Ectodermal cell (in vitro differentiated cells): ENCODE measurements around the gene LAMTOR1.

ENCODE experiments used
- H3K27ac ChIP-seq: 2 replicates; pipeline ENCODE4 v1.7.0; 2013; ENCODE audit warnings: mild to moderate bottlenecking, low read depth, low read length; ENCODE audit not compliant: insufficient read depth, poor library complexity, severe bottlenecking
- H3K27me3 ChIP-seq: 2 replicates; pipeline ENCODE4 v1.7.0; 2013; ENCODE audit warnings: mild to moderate bottlenecking, low read length; ENCODE audit not compliant: insufficient read depth, control insufficient read depth, poor library complexity, severe bottlenecking
- H3K36me3 ChIP-seq: one replicate; pipeline ENCODE4 v1.7.0; 2013; ENCODE audit warnings: low read length; ENCODE audit not compliant: control insufficient read depth, insufficient read depth
- H3K4me1 ChIP-seq: one replicate; pipeline ENCODE4 v1.7.0; 2013; ENCODE audit warnings: low read length; ENCODE audit not compliant: control insufficient read depth, insufficient read depth
- H3K4me3 ChIP-seq: 2 replicates; pipeline ENCODE4 v1.7.0; 2013; ENCODE audit warnings: low read depth, low read length, control low read depth; ENCODE audit not compliant: insufficient read depth
- H3K9me3 ChIP-seq: 2 replicates; pipeline ENCODE4 v1.7.0; 2013; ENCODE audit warnings: mild to moderate bottlenecking, low read length, moderate library complexity; ENCODE audit not compliant: control insufficient read depth
- WGBS, 2 experiments: methylation state at CpG; one replicate each; pipeline ENCODE4 v1.1.7; 2013; ENCODE audit warnings: missing lambda C conversion rate in 2 of 2; 5-methylcytosine and 5-hydroxymethylcytosine counted together

The LAMTOR1 gene

DNA sequence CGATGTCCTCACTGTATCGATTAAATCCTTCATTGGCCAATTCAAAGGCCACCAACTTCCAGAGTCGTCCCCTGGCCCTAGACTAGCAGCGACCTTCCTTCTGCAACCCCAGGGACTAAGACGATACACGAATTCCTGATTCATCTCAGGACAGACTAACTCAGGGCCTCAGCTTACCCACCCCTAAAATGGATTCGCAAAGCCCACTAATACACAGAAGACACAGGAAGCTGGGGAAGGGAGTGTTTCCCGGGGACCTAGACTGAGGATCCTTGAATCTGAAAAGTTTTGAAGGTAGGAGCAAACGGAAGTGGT is 509 bp downstream of the LAMTOR1 start:
- peak overlapping the region; percentile 94 for H3K4me3 ChIP-seq
- no peaks in the 10 kb centered on the region for H3K27me3 ChIP-seq
- H3K9me3 ChIP-seq, result no peaks in the 10 kb centered on the region
- peaks cover 8% of the 10 kb centered on the region for H3K4me1 ChIP-seq
- WGBS, 2 experiments, result 8 to 12% methylated on average over 8 to 9 of the region's 9 CpGs
- H3K27ac ChIP-seq, result peak overlapping the region; percentile 78
- peaks cover 11% of the 10 kb centered on the region for H3K36me3 ChIP-seq

DNA sequence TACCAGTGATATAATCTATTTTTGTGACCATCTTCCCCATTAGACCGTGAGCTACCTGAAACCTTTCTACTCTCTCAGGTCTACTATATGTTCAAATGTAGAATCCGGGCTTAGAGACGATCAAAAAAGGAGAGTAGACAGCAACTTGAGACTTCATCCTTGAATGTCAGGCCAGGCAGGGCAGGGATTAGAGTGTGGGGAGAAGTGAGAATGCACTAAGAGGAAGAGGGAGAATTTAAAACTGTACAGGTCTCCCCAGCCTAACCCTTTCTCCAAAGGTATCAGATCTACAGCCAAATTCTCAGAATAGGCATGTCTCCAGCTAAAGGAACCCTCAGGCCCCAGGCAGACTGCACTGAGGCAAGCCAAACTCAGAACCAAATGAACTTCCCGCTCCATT is 935 bp downstream of the LAMTOR1 start:
- no peaks in the 10 kb centered on the region for H3K27me3 ChIP-seq
- peak overlapping the region; percentile 94 for H3K4me3 ChIP-seq
- H3K36me3 ChIP-seq, result peaks cover 16% of the 10 kb centered on the region
- H3K27ac ChIP-seq, result no peak overlapping the region
- H3K9me3 ChIP-seq, result no peaks in the 10 kb centered on the region
- WGBS, 2 experiments, result 71 to 76% methylated on average over 4 of the region's 4 CpGs
- peaks cover 8% of the 10 kb centered on the region for H3K4me1 ChIP-seq

DNA sequence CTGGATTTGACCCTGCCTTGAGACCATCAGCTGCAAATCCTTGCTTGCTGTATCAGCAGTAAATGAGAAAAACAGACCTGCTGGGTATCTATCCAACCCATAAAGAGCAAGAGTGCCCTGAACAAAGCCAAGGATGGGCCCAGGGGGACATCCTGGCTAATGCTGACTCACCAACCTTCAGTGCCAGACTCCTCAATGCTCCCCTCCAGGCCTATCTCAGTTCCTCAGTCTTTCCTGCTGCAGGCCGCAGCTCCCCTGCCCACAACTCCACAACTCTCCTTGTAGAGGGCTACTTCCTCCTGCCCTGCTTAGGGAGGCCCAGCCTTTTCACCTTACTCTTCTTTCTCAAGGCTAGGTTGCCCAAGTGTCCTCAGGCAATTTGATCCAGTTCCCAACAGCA is 2.6 kb downstream of the LAMTOR1 start:
- Histone ChIP-seq H3K4me1 (peaks cover 8% of the 10 kb centered on the region), H3K27ac (no peak overlapping the region), H3K36me3 (peaks cover 16% of the 10 kb centered on the region), H3K9me3 (no peaks in the 10 kb centered on the region), H3K27me3 (no peaks in the 10 kb centered on the region), H3K4me3 (no peak overlapping the region)
- WGBS, 2 experiments, result 83 to 91% methylated on average over 1 of the region's 1 CpG

DNA sequence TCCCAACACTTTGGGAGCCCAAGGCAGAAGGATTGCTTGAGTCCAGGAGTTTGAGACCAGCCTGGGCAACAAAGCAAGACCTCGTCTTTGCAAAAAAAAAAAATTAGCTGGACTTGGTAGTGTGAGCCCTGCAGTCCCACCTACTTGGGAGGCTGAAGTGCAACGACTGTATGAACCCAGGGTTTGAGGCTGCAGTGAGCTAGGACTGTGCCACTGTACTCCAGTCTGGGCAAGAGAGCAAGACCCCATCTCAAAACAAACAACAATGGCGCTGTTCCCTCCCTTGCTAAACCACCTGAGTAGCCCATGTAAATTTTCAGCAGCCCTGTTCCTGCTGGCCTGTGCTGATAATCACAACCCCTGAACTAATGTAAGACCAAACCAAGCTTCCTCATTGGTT is 3.1 kb downstream of the LAMTOR1 start:
- Histone ChIP-seq H3K4me1 (peaks cover 8% of the 10 kb centered on the region), H3K27ac (no peak overlapping the region), H3K36me3 (peaks cover 16% of the 10 kb centered on the region), H3K9me3 (no peaks in the 10 kb centered on the region), H3K4me3 (no peak overlapping the region), H3K27me3 (no peaks in the 10 kb centered on the region)
- 94 to 95% methylated on average over 3 of the region's 3 CpGs for WGBS, 2 experiments

DNA sequence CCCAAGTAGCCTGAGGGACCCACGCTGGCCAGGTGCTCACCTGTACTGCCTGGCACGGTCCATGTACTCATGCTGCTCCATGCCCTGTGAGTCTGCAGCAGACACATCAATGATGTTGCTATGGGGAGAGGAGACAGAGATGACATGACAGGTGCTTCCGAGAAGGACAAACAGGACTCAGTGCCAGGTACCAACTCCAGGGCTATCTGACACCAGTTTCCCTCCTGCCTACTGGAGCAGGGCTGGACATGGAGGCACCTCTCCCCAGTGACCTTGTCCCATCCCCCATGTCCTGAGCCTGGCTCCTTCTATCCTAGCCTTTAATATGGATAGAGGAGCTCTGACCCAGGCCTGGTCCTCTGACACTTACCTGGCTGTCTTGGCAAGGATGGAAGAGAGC is 4.4 kb downstream of the LAMTOR1 start:
- WGBS, 2 experiments, result 97 to 98% methylated on average over 3 of the region's 3 CpGs

DNA sequence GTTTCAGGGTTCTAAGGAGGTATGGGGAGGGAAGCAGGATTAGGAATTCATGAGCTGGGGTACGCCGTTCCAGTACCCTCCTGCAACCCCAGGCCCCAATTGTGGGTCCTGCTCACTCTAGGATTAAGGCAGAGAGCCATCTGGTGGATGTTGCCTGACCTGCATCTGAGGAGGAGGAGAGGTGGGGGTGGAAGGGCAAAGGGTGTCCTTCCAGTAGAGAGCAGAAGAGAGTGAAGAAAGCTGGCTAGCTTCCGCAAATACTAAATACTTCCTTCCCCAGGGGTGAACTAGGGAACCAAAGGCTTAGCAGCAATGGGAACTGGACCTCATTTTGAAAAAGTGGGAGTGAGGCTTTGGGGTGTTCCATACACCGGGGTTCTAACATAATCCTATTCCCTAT is 11.8 kb downstream of the LAMTOR1 start:
- Histone ChIP-seq H3K9me3 (no peaks in the 10 kb centered on the region), H3K4me1 (no peaks in the 10 kb centered on the region), H3K27me3 (no peaks in the 10 kb centered on the region), H3K4me3 (no peak overlapping the region), H3K36me3 (peaks cover 10% of the 10 kb centered on the region), H3K27ac (no peak overlapping the region)
- WGBS, 2 experiments, result 61 to 62% methylated on average over 4 of the region's 4 CpGs

More for the DNA sequence above, 4.4 kb downstream of the LAMTOR1 start:
- Histone ChIP-seq H3K4me3 (no peak overlapping the region), H3K27me3 (no peaks in the 10 kb centered on the region), H3K27ac (no peak overlapping the region), H3K36me3 (peaks cover 22% of the 10 kb centered on the region), H3K4me1 (peaks cover 8% of the 10 kb centered on the region), H3K9me3 (no peaks in the 10 kb centered on the region)

DNA sequence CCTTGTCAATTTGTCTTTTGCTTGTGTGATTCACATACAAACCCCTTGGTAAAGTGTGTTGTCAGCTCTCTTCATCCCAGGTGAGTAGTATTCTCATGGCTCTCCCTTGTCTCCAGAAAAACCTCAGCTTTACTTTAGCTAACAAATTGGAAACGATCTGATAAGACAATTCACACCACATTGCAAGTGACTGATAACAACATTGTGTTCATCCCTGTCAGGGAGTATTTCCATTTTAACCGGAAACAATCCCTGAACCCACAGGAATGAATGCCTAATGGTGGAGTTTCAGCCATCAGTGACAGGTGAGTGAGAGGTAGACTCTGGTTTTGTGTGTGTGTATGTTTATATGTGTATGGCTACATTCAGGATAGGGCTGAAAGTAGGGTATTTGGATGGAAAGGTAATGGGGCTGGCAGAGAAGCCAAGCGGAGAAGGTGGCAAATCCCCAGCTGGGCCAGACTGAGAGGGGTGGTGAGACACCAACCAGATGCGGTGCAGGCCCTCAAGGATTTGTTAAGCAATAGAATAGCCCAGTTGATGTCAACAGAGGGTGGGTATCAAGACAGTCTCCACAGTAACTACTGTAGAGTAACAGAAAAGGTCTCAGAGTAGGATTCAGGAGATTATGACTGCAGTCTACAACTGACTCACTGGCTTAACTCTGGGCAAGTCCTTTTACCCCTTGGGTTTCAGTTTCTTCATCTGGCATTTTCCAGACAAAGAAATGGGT is 14.9 kb downstream of the LAMTOR1 start:
- no peak overlapping the region for H3K27ac ChIP-seq

DNA sequence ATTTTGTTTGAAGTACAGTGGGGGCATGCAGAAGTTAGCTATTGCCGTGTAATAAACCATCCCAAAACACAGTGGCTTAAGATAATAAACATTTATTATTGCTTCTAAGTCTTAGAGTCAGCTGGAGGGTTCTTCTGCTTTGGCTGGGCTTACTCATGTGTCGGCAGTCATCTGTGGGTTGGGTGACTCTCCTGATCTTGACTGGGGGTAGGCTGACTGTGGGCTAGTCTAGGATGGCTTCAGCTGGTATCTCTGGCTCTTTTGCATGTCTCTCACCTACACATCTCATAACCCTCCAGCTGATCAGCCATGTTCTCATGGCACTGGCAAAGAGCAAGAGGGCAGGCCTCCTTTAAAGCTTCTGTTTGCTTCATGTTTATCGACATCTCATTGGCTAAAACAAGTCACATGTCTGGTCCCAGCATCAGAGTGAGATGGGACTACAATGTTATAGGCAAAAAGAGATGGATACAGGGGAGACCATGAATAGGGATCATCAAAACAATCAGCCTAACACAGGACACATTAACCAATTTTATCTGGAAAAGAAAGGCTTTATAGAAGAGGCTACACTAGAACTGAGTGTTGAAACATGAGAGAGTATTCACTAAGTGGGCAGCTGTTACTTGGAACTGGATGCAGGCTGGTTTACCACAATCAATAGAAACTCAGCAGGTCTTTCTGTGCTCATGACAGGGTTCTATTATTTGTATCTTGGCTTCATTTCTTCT is 17.3 kb downstream of the LAMTOR1 start:
- Histone ChIP-seq H3K4me3 (no peak overlapping the region), H3K9me3 (no peaks in the 10 kb centered on the region), H3K4me1 (peaks cover 4% of the 10 kb centered on the region), H3K27ac (peak overlapping the region; percentile 45), H3K27me3 (no peaks in the 10 kb centered on the region), H3K36me3 (no peaks in the 10 kb centered on the region)
- 90 to 94% methylated on average over 3 of the region's 3 CpGs for WGBS, 2 experiments

More for the DNA sequence above, 14.9 kb downstream of the LAMTOR1 start:
- WGBS, 2 experiments, result 91 to 95% methylated on average over 4 of the region's 4 CpGs
- H3K9me3 ChIP-seq, result no peaks in the 10 kb centered on the region
- H3K36me3 ChIP-seq, result peaks cover 1% of the 10 kb centered on the region
- H3K27me3 ChIP-seq, result no peaks in the 10 kb centered on the region
- H3K4me1 ChIP-seq, result peaks cover 4% of the 10 kb centered on the region
- H3K4me3 ChIP-seq, result no peak overlapping the region

DNA sequence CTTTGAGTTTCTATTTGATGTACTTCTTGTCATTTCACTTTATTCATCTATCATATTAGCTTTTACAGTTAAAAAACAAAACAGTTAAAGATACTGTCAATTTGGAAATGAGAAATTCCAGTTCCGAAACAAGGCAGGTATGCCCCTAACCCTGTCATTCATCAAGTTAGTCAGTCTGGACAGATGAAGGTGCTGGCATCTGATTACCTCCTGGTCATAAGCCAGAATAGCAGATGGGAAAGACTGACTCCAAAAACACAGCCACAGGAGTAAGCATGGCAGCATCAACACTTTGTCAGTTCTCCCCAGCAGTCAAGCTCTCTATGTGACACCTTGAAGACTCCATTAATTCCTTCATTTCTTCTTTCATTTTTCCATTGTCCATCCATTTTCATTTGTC is 18.1 kb downstream of the LAMTOR1 start:
- H3K4me1 ChIP-seq, result peaks cover 4% of the 10 kb centered on the region
- WGBS, 2 experiments, result 89 to 90% methylated on average over 1 of the region's 1 CpG
- no peaks in the 10 kb centered on the region for H3K36me3 ChIP-seq
- H3K9me3 ChIP-seq, result no peaks in the 10 kb centered on the region
- H3K27ac ChIP-seq, result no peak overlapping the region
- H3K27me3 ChIP-seq, result no peaks in the 10 kb centered on the region
- no peak overlapping the region for H3K4me3 ChIP-seq

DNA sequence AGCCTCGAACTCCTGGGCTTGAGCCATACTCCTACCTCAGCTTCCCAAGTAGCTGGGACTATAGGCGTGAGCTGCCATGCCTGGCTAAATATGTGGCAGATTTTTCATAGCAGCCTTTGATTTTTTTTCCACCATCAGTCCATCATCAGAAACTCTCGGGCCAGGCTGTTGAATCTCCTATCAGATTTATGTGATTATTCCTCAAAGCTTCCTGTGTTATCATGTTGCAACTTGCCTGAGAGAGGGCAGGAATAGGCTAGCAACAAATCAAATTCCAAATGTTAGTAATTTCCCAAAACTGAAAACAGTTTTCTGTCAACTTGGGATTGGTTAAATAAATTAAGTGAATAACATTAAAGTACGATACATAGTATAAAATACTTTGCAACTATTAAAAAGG is 19.0 kb downstream of the LAMTOR1 start:
- H3K4me1 ChIP-seq, result peaks cover 9% of the 10 kb centered on the region
- H3K27ac ChIP-seq, result no peak overlapping the region
- no peaks in the 10 kb centered on the region for H3K9me3 ChIP-seq
- no peaks in the 10 kb centered on the region for H3K27me3 ChIP-seq
- H3K4me3 ChIP-seq, result no peak overlapping the region
- WGBS, 2 experiments, result 90 to 95% methylated on average over 3 of the region's 4 CpGs
- no peaks in the 10 kb centered on the region for H3K36me3 ChIP-seq
